Caco-2 (cell line): Measurements from ENCODE around the gene P4HA2. TPM values are rescaled to one million over a fixed set of nuclear protein-coding genes. Genes with fewer than 3 reads are reported as not detected.

ENCODE experiments used
- BruUV-seq: library from RNA; stranded (reverse); fragments of 400-500 nt; replicated peaks from 2 replicates; lab custom pipeline; 2021; lab: Mats Ljungman, UMichigan
- CTCF ChIA-PET: fragments of 300-600 bp; sonication (Branson Sonifier 250); formaldehyde crosslinking; loops from one replicate; lab custom pipeline; 2022; ENCODE audit warnings: antibody characterized with exemption; lab: Charles Lee
- POLR2A ChIA-PET: fragments of 300-600 bp; sonication (Branson Sonifier 250); formaldehyde crosslinking; loops from one replicate; lab custom pipeline; 2022; ENCODE audit warnings: antibody characterized with exemption; lab: Charles Lee
- DNase-seq, 2 experiments: peaks; one replicate each; pipeline versions ENCODE4 v3.0.0 to v3.0.0-alpha.2; 2020 to 2022
- H3K27me3 ChIP-seq: replicated peaks from 2 replicates; pipeline ENCODE4 v1.6.0; 2011; ENCODE audit warnings: low read length; ENCODE audit not compliant: control insufficient read depth, insufficient read depth
- H3K36me3 ChIP-seq: 2 replicates; pipeline ENCODE4 v1.5.1; 2011; ENCODE audit warnings: low read length; ENCODE audit not compliant: control insufficient read depth, insufficient read depth
- H3K4me1 ChIP-seq: fragments of 250-450 bp; sonication (Bioruptor Pico); 2 replicates; pipeline ENCODE4 v1.5.1; 2020; ENCODE audit warnings: mild to moderate bottlenecking
- H3K4me3 ChIP-seq: 2 replicates; pipeline ENCODE4 v1.5.1; 2011; ENCODE audit warnings: low read depth, mild to moderate bottlenecking, control low read depth, low read length
- H3K9me3 ChIP-seq: fragments of 250-450 bp; sonication (Bioruptor Pico); 2 replicates; pipeline ENCODE4 v1.5.1; 2020; ENCODE audit warnings: mild to moderate bottlenecking, moderate library complexity
- H3K27ac Mint-ChIP-seq: one replicate; pipeline ENCODE4 v1.8.0; 2022; ENCODE audit warnings: mixed read lengths; ENCODE audit not compliant: unreplicated experiment
- H3K27me3 Mint-ChIP-seq: one replicate; pipeline ENCODE4 v1.8.0; 2022; ENCODE audit warnings: mixed read lengths; ENCODE audit not compliant: insufficient read depth, unreplicated experiment
- H3K36me3 Mint-ChIP-seq: one replicate; pipeline ENCODE4 v1.8.0; 2022; ENCODE audit warnings: mild to moderate bottlenecking, mixed read lengths; ENCODE audit not compliant: insufficient read depth, unreplicated experiment
- H3K4me1 Mint-ChIP-seq: one replicate; pipeline ENCODE4 v1.8.0; 2022; ENCODE audit warnings: low read depth, mixed read lengths; ENCODE audit not compliant: unreplicated experiment
- H3K4me3 Mint-ChIP-seq: one replicate; pipeline ENCODE4 v1.8.0; 2022; ENCODE audit warnings: mild to moderate bottlenecking, moderate library complexity, mixed read lengths; ENCODE audit not compliant: unreplicated experiment
- H3K9me3 Mint-ChIP-seq: one replicate; pipeline ENCODE4 v1.8.0; 2022; ENCODE audit warnings: mixed read lengths; ENCODE audit not compliant: unreplicated experiment
- intact Hi-C: fragments of 100-400 bp; cut with micrococcal nuclease; formaldehyde crosslinking; loops from one replicate; pipeline ENCODE4 v1.10.0; 2022; ENCODE audit not compliant: unreplicated experiment
- total RNA-seq: library from RNA; stranded (reverse); gene quantifications from 2 replicates; pipeline ENCODE4 v1.2.3, GENCODE V29; 2022
- TF ChIP-seq, protein P1 (sequence below), 2 experiments: fragments of 200-600 bp in 1 of 2; IDR thresholded peaks; 1 replicate in 1 of 2; 2 replicates in 1 of 2; pipeline versions ENCODE4 v1.5.1 to v1.8.0; 2011 to 2022; ENCODE audit warnings: antibody characterized with exemption in 1 of 2, control low read depth in 1 of 2, inconsistent platforms in 1 of 2, low read depth in 1 of 2, low read length in 1 of 2, mild to moderate bottlenecking in 1 of 2, moderate library complexity in 1 of 2; ENCODE audit not compliant: insufficient read depth in 1 of 2, severe bottlenecking in 1 of 2, unreplicated experiment in 1 of 2

The P4HA2 gene
- total RNA-seq, 1 experiment from 2014 or later, result 41.0 TPM

- Histone ChIP-seq H3K9me3 (no peaks in the 10 kb centered on the region), H3K36me3 (no peaks in the 10 kb centered on the region), H3K27me3 (no peaks in the 10 kb centered on the region), H3K4me3 (no peak overlapping the region), H3K4me1 (peaks cover 6% of the 10 kb centered on the region)
- no TSS peak for BruUV-seq
- Mint-ChIP-seq H3K9me3 (no peaks in the 10 kb centered on the region), H3K36me3 (no peaks in the 10 kb centered on the region), H3K27ac (peak overlapping the region; percentile 76), H3K27me3 (no peaks in the 10 kb centered on the region), H3K4me3 (no peak overlapping the region), H3K4me1 (no peaks in the 10 kb centered on the region)
- ChIA-PET POLR2A (no interaction called here), CTCF (no interaction called here)
- intact Hi-C loops, result no loop called here
- DNase-seq, result peak; percentile 76
- TF ChIP-seq, protein P1, sequence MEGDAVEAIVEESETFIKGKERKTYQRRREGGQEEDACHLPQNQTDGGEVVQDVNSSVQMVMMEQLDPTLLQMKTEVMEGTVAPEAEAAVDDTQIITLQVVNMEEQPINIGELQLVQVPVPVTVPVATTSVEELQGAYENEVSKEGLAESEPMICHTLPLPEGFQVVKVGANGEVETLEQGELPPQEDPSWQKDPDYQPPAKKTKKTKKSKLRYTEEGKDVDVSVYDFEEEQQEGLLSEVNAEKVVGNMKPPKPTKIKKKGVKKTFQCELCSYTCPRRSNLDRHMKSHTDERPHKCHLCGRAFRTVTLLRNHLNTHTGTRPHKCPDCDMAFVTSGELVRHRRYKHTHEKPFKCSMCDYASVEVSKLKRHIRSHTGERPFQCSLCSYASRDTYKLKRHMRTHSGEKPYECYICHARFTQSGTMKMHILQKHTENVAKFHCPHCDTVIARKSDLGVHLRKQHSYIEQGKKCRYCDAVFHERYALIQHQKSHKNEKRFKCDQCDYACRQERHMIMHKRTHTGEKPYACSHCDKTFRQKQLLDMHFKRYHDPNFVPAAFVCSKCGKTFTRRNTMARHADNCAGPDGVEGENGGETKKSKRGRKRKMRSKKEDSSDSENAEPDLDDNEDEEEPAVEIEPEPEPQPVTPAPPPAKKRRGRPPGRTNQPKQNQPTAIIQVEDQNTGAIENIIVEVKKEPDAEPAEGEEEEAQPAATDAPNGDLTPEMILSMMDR (IDR thresholded peaks at IDR 0.05; ENCODE audit: insufficient read depth in 1 of 2, low read depth in 1 of 2, low read length in 1 of 2, severe bottlenecking in 1 of 2, unreplicated experiment in 1 of 2), result no peak
Observed at GRCh38 chr5:132265336-132266030, 37.8 kb upstream of the P4HA2 start.

DNA sequence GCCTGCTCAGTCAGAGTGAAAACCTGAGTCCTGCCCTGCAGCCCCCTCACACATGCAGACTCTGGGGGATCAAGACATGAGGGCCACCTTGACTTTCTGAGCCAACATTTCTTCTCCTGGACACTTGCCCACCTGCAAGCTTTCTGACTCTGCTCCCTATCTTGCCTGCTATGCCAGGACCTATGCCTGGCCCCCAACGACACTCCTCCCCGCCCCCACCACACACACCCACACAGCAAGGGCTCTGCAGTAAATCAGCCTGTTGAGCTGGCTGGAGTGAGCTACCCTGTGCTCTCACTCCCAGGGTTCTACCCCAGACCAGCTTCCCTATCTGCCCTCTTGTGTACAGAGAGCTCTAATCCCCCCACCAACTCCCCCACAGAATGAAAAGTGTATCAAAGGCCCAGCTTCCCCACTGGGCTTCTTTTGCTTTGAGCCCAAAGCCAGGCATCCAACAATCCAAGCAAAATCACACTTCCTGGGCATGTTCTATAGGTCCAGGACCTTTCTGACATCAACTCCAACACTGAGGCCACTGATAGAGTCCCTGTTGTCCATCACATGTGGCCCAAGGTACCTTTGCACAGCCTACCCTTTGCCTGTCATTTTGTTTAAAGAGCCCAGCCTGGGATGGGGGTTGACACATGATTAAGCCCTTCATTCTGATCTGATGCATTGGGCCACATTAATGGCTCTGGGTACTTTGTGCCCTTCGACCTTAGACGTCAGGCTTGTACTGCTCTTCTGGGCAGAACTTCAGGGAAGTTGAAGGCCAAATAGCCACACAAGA is 37.1 kb upstream of the P4HA2 start:
- Histone ChIP-seq H3K4me3 (no peak overlapping the region), H3K36me3 (no peaks in the 10 kb centered on the region), H3K27me3 (no peaks in the 10 kb centered on the region), H3K4me1 (peaks cover 6% of the 10 kb centered on the region), H3K9me3 (no peaks in the 10 kb centered on the region)
- ChIA-PET POLR2A (no interaction called here), CTCF (interaction anchor here (0.6 kb wide), 1 partner anchor 8 kb away, joined by 3 read pairs; no protein-coding TSS in a partner anchor)
- TF ChIP-seq, protein P1 (IDR thresholded peaks at IDR 0.05; ENCODE audit: insufficient read depth in 1 of 2, low read depth in 1 of 2, low read length in 1 of 2, severe bottlenecking in 1 of 2, unreplicated experiment in 1 of 2), result no peak
- Mint-ChIP-seq H3K9me3 (no peaks in the 10 kb centered on the region), H3K4me3 (no peak overlapping the region), H3K4me1 (no peaks in the 10 kb centered on the region), H3K27ac (peak overlapping the region; percentile 5), H3K27me3 (no peaks in the 10 kb centered on the region), H3K36me3 (no peaks in the 10 kb centered on the region)
- no TSS peak for BruUV-seq
- DNase-seq, result peak in 1 of 2 experiments; percentile 17
- intact Hi-C loops, result no loop called here

GRCh38 chr5:132263548-132264261 is 36.1 kb upstream of the P4HA2 start:
- Histone ChIP-seq H3K4me1 (peaks cover 6% of the 10 kb centered on the region), H3K9me3 (no peaks in the 10 kb centered on the region), H3K36me3 (no peaks in the 10 kb centered on the region), H3K4me3 (no peak overlapping the region), H3K27me3 (no peaks in the 10 kb centered on the region)
- DNase-seq, result peak in 1 of 2 experiments; percentile 27
- no peaks in the 10 kb centered on the region for H3K4me1 Mint-ChIP-seq
- no peak overlapping the region for H3K4me3 Mint-ChIP-seq
- H3K27me3 Mint-ChIP-seq, result no peaks in the 10 kb centered on the region
- ChIA-PET POLR2A (no interaction called here), CTCF (interaction anchor here (1.5 kb wide), 1 partner anchor 26 kb away, joined by 5 read pairs; no protein-coding TSS in a partner anchor)
- BruUV-seq, result no TSS peak
- H3K9me3 Mint-ChIP-seq, result no peaks in the 10 kb centered on the region
- H3K36me3 Mint-ChIP-seq, result no peaks in the 10 kb centered on the region
- intact Hi-C loops, result no loop called here
- TF ChIP-seq, protein P1 (IDR thresholded peaks at IDR 0.05; ENCODE audit: insufficient read depth in 1 of 2, low read depth in 1 of 2, low read length in 1 of 2, severe bottlenecking in 1 of 2, unreplicated experiment in 1 of 2), result no peak
- no peak overlapping the region for H3K27ac Mint-ChIP-seq
